HepG2 (cell line): ENCODE results near the gene CHCHD1. TPM values are rescaled to one million over a fixed set of nuclear protein-coding genes. Genes with fewer than 3 reads are reported as not detected.

ENCODE experiments used
- ATAC-seq: fragments of 200-7000 bp; cut with Tn5 transposase; 3 replicates; pipeline ENCODE4 v1.9.1; 2020; ENCODE audit warnings: mild to moderate bottlenecking, moderate library complexity
- BruUV-seq: library from RNA; stranded (reverse); fragments of 400-500 nt; replicated peaks from 2 replicates; lab custom pipeline; 2021; lab: Mats Ljungman, UMichigan
- CTCF ChIA-PET: fragments of 300-600 bp; formaldehyde crosslinking; extraction: SDS; loops from one replicate; lab custom pipeline; 2021; ENCODE audit warnings: low total read pairs, inconsistent platforms, low intra/inter-chr PET ratio; lab: Yijun Ruan, JAX
- POLR2A ChIA-PET: fragments of 350-600 bp; sonication (Branson Sonifier 250); formaldehyde crosslinking; loops from one replicate; lab custom pipeline; 2020; ENCODE audit warnings: antibody characterized with exemption, inconsistent platforms; lab: Yijun Ruan, JAX
- DNase-seq: peaks from one replicate; pipeline ENCODE4 v3.0.0-alpha.2; 2015; ENCODE audit warnings: low spot score
- FAIRE-seq: peaks from 3 replicates; lab custom pipeline; 2011; peaks lifted over from hg19 to GRCh38; lab: Jason Lieb, UNC
- H2AFZ ChIP-seq: one replicate; pipeline ENCODE4 v1.6.1; 2011; ENCODE audit warnings: low read length, inconsistent platforms
- H3K27ac ChIP-seq: fragments of 300-600 bp; 3 replicates; pipeline ENCODE4 v1.8.0; 2011; ENCODE audit warnings: mixed run types, mild to moderate bottlenecking, mixed read lengths, low read length, inconsistent platforms; ENCODE audit not compliant: insufficient read depth; ENCODE audit errors: extremely low read length
- H3K27me3 ChIP-seq, 2 experiments: fragments of 200-600 bp in 1 of 2; 2 replicates in 1 of 2; 3 replicates in 1 of 2; pipeline versions ENCODE4 v1.6.0 to v1.8.0; 2011; ENCODE audit warnings: low read length in 2 of 2, mild to moderate bottlenecking in 2 of 2, moderate library complexity in 2 of 2, inconsistent platforms in 1 of 2; ENCODE audit not compliant: insufficient read depth in 2 of 2, control insufficient read depth in 1 of 2
- H3K36me3 ChIP-seq, 2 experiments: fragments of 200-600 bp in 1 of 2; replicated peaks in 1 of 2; 2 replicates in 1 of 2; 3 replicates in 1 of 2; pipeline versions ENCODE4 v1.5.1 to v1.8.0; 2011; ENCODE audit warnings: low read length in 2 of 2, inconsistent platforms in 1 of 2; ENCODE audit not compliant: insufficient read depth in 2 of 2, control insufficient read depth in 1 of 2
- H3K4me1 ChIP-seq: 2 replicates; pipeline ENCODE4 v1.5.1; 2012; ENCODE audit warnings: low read length, inconsistent platforms; ENCODE audit not compliant: insufficient read depth
- H3K4me2 ChIP-seq: 2 replicates; pipeline ENCODE4 v1.6.0; 2011; ENCODE audit warnings: low read depth, low read length, inconsistent platforms
- H3K4me3 ChIP-seq, 3 experiments: fragments of 200-600 bp in 1 of 3; sonication (generic), shearing (Covaris generic) in 1 of 3; replicated peaks in 1 of 3; 2 replicates each; pipeline ENCODE4 v1.5.1; 2011 to 2016; ENCODE audit warnings: low read length in 3 of 3, inconsistent platforms in 2 of 3, low read depth in 2 of 3, mild to moderate bottlenecking in 2 of 3, control low read depth in 1 of 3, mixed read lengths in 1 of 3; ENCODE audit not compliant: insufficient read depth in 1 of 3
- H3K79me2 ChIP-seq: one replicate; pipeline ENCODE4 v1.6.1; 2011; ENCODE audit warnings: low read length, inconsistent platforms; ENCODE audit not compliant: insufficient read depth
- H3K9ac ChIP-seq: 2 replicates; pipeline ENCODE4 v1.6.0; 2011; ENCODE audit warnings: mild to moderate bottlenecking, low read depth, low read length, inconsistent platforms; ENCODE audit not compliant: insufficient read depth
- H3K9me3 ChIP-seq: 2 replicates; pipeline ENCODE4 v1.5.1; 2012; ENCODE audit warnings: mild to moderate bottlenecking, low read length
- H4K20me1 ChIP-seq: 2 replicates; pipeline ENCODE4 v1.6.0; 2011; ENCODE audit warnings: inconsistent platforms, mild to moderate bottlenecking, low read length, moderate library complexity; ENCODE audit not compliant: insufficient read depth
- ESRRA ChIP-seq: sonication (generic); formaldehyde crosslinking; IDR thresholded peaks from 2 replicates; pipeline ENCODE4 v1.5.1; 2020; ENCODE audit warnings: mild to moderate bottlenecking, low read depth, missing genetic modification reagents
- FOXJ3 ChIP-seq: sonication (generic); formaldehyde crosslinking; IDR thresholded peaks from 2 replicates; pipeline ENCODE4 v1.4.0; 2020; ENCODE audit warnings: missing genetic modification reagents, mild to moderate bottlenecking, borderline replicate concordance
- GABPB1 ChIP-seq: IDR thresholded peaks from 2 replicates; pipeline ENCODE4 v1.6.1; 2016; ENCODE audit warnings: mild to moderate bottlenecking, missing genetic modification reagents, moderate library complexity, missing compliant biosample characterization
- KLF9 ChIP-seq: IDR thresholded peaks from 2 replicates; pipeline ENCODE4 v1.6.1; 2016; ENCODE audit warnings: low read depth
- MAFG ChIP-seq: sonication (generic); formaldehyde crosslinking; IDR thresholded peaks from 2 replicates; pipeline ENCODE4 v1.5.1; 2020; ENCODE audit warnings: mild to moderate bottlenecking, missing genetic modification reagents
- MAFK ChIP-seq, 2 experiments: IDR thresholded peaks in 1 of 2; conservative IDR thresholded peaks in 1 of 2; 2 replicates each; pipeline ENCODE4 v1.6.1; 2011; ENCODE audit warnings: improper control_type of control experiment in 2 of 2, low read length in 2 of 2
- SRSF9 ChIP-seq: fragments of 200-400 bp; formaldehyde crosslinking; IDR thresholded peaks from 2 replicates; pipeline ENCODE4 v1.6.1; 2018; ENCODE audit warnings: borderline replicate concordance, mild to moderate bottlenecking, low read depth, low read length; ENCODE audit not compliant: insufficient read depth, poor library complexity, severe bottlenecking
- ZBTB39 ChIP-seq: sonication (generic); formaldehyde crosslinking; IDR thresholded peaks from 2 replicates; pipeline ENCODE4 v1.5.0; 2020; ENCODE audit warnings: missing genetic modification reagents
- ZFP1 ChIP-seq: IDR thresholded peaks from 2 replicates; pipeline ENCODE4 v1.6.1; 2016
- ZFP41 ChIP-seq: sonication (generic); formaldehyde crosslinking; IDR thresholded peaks from 2 replicates; pipeline ENCODE4 v1.4.0; 2020; ENCODE audit warnings: mild to moderate bottlenecking, missing genetic modification reagents, borderline replicate concordance
- ZNF143 ChIP-seq: sonication (generic); formaldehyde crosslinking; IDR thresholded peaks from 2 replicates; pipeline ENCODE4 v1.4.0; 2020; ENCODE audit warnings: missing genetic modification reagents
- ZNF20 ChIP-seq: sonication (generic); formaldehyde crosslinking; IDR thresholded peaks from 2 replicates; pipeline ENCODE4 v1.4.0; 2020; ENCODE audit warnings: mild to moderate bottlenecking, moderate library complexity, missing genetic modification reagents
- ZNF354B ChIP-seq: sonication (generic); formaldehyde crosslinking; IDR thresholded peaks from 2 replicates; pipeline ENCODE4 v1.8.0; 2022; ENCODE audit warnings: mild to moderate bottlenecking, missing genetic modification reagents
- ZNF768 ChIP-seq: sonication (generic); formaldehyde crosslinking; IDR thresholded peaks from 2 replicates; pipeline ENCODE4 v1.4.0; 2020; ENCODE audit warnings: missing genetic modification reagents
- ZSCAN12 ChIP-seq: sonication (generic); formaldehyde crosslinking; IDR thresholded peaks from 2 replicates; pipeline ENCODE4 v1.9.0; 2021; ENCODE audit warnings: mild to moderate bottlenecking, missing genetic modification reagents
- WGBS: methylation state at CpG from one replicate; pipeline ENCODE4 v1.1.6; 2017; ENCODE audit warnings: low lambda C conversion rate; 5-methylcytosine and 5-hydroxymethylcytosine counted together
- in situ Hi-C: cut with HindIII; loops from 2 replicates; pipeline ENCODE4 v1.10.0; 2017; ENCODE audit warnings: low pct_unique_long_range_greater_than_20kb; ENCODE audit not compliant: extremely low pct_ligation_motif_present
- intact Hi-C: fragments of 100-400 bp; cut with micrococcal nuclease; formaldehyde crosslinking; loops from one replicate; pipeline ENCODE4 v1.10.0; 2022; ENCODE audit not compliant: unreplicated experiment
- polyA plus RNA-seq, 8 experiments: library from polyadenylated mRNA; depleted of rRNA in 3 of 8; stranded (reverse) in 7 of 8; unstranded in 1 of 8; fragments of >200 nt; fragmentation: Illumina TruSeq in 4 of 8; extraction: Trizol in 4 of 8; gene quantifications; 2 replicates each; pipeline versions ENCODE4 v1.2.1 to v1.2.3, GENCODE V29; 2011 to 2016; ENCODE audit warnings: low read depth in 4 of 8, missing spikeins in 1 of 8, mixed read lengths in 1 of 8; ENCODE audit not compliant: insufficient read depth in 1 of 8
- total RNA-seq, 5 experiments: library from RNA; depleted of rRNA; stranded (reverse); fragments of >200 nt; fragmentation: Illumina TruSeq; extraction: Trizol; gene quantifications; 2 replicates each; pipeline ENCODE4 v1.2.3, GENCODE V29; 2016; ENCODE audit warnings: low read depth in 1 of 5

The CHCHD1 gene
- total and polyA plus RNA-seq, 2 of the 13 experiments (the other 11 are each of a cell fraction or from before 2014, with no cell fraction given): 36.9 to 71.2 TPM

DNA sequence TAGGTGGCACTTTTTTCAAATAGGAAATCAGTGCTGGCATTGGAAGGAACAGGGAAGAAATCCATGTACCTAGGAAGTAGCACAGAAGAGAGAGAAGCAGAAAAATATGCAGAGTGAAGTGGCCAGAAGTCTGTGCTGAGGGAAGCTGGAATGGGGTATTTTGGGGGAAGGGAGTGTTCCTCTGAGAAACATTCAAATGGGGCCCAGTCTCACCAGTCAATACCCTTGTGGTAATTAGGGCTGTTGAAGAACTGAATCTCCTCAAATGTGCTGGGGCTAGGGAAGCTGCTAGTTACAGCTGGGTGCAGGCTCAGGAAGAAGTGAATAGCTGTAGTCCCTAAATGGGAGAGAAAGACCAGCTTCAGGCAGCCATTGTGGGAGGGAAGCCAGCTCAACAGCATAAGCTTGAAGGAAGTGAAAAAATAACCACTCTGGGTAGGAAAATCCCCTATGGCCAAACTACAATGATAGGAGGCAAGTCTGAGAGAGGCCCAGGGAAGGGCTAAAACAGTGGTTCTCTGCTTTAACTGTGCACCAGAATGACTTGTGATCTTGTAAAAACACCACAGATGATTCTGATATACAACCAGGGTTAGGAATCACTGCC lies 21.9 kb downstream of the CHCHD1 start:
- H3K79me2 ChIP-seq: no peaks in the 10 kb centered on the region
- no peak overlapping the region for H3K27ac ChIP-seq
- H3K36me3 ChIP-seq: peaks cover 29 to 76% of the 10 kb centered on the region in 2 experiments
- TF ChIP-seq MAFK (conservative IDR thresholded peaks at IDR 0.05 in 1 of 2, IDR thresholded peaks at IDR 0.05 in 1 of 2; ENCODE audit: low read length in 2 of 2): no peak
- TF ChIP-seq, all 625 proteins: peak for 0
- no peak overlapping the region for H2AFZ ChIP-seq
- DNase-seq (no peak), ATAC-seq (no peak), FAIRE-seq (no peak)
- no peak overlapping the region for H3K4me2 ChIP-seq
- peaks cover 2% of the 10 kb centered on the region for H3K4me1 ChIP-seq
- no peaks in the 10 kb centered on the region for H4K20me1 ChIP-seq
- in situ Hi-C loops (no loop called here), intact Hi-C loops (no loop called here)
- no TSS peak for BruUV-seq
- ChIA-PET CTCF (no interaction called here), POLR2A (no interaction called here)
- H3K9ac ChIP-seq: no peak overlapping the region
- no peaks in the 10 kb centered on the region for H3K27me3 ChIP-seq
- H3K9me3 ChIP-seq: no peaks in the 10 kb centered on the region
- no peak overlapping the region for H3K4me3 ChIP-seq

DNA sequence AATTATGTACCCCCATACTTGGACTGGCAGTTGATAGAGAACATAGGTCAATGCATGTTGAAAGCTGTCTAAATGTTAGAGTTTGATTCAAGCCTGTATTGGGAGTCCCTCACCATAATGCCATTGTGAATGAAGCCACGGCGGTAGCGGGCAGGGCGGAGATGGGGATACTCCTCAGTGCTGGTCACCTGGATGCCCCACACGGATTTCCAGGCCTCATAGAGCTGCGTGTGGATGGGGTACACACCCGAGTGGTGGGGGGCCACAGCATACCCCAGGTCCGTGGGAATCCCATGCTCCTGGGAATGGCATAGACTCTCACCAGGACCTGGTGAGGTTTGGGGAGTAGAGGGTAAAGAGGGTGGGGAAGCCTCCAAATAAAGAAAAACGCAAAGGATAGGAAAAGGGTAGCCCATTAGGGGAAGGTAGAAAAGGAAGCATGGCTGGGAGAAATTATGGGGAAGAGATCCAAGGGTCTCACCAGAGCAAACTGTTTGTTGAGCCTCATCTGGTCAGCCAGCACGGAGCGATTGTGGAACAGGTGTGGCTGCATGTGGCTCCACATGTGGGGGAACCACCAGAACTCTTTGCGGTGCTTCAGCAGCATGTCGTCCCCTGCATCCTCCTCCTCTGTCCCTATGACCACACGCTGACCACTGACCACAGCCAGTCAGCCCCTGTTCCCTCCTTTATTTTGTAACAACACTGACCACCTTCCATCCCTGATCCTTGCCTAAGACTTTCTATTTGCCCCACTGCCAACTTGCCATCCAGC lies 24.5 kb downstream of the CHCHD1 start:
- WGBS: 99% methylated on average over 14 of the region's 14 CpGs
- H3K79me2 ChIP-seq: peaks cover 3% of the 10 kb centered on the region
- H2AFZ ChIP-seq: no peak overlapping the region
- no peak overlapping the region for H3K4me3 ChIP-seq
- CTCF ChIA-PET: no interaction called here
- H3K9ac ChIP-seq: no peak overlapping the region
- DNase-seq (no peak), ATAC-seq (no peak), FAIRE-seq (no peak)
- H3K36me3 ChIP-seq: peaks cover 26 to 60% of the 10 kb centered on the region in 2 experiments
- no peaks in the 10 kb centered on the region for H4K20me1 ChIP-seq
- no peaks in the 10 kb centered on the region; a peak in 1 of 5 replicates for H3K27me3 ChIP-seq
- H3K9me3 ChIP-seq: no peaks in the 10 kb centered on the region
- H3K4me1 ChIP-seq: peaks cover 21% of the 10 kb centered on the region
- POLR2A ChIA-PET: no interaction called here
- intact Hi-C loops (no loop called here), in situ Hi-C loops (no loop called here)
- H3K4me2 ChIP-seq: no peak overlapping the region
- TF ChIP-seq FOXJ3 (CRISPR knock-in tag) (no peak), ZSCAN12 (CRISPR knock-in tag) (no peak), ZNF143 (no peak), MAFG (no peak), SRSF9 (no peak), ESRRA (no peak), ZFP1 (no peak), ZNF354B (CRISPR knock-in tag) (no peak), ZFP41 (CRISPR knock-in tag) (no peak), ZBTB39 (no peak), ZNF20 (CRISPR knock-in tag) (no peak), GABPB1 (no peak), KLF9 (CRISPR knock-in tag) (no peak), ZNF768 (CRISPR knock-in tag) (no peak)
- no peak overlapping the region for H3K27ac ChIP-seq
- no TSS peak for BruUV-seq
